Embryonic facial prominence (tissue), 1 donor: ENCODE measurements around the gene HIRA.
"Not testable (repeated sequence)": the region's sequence is repeated elsewhere in the genome, so short reads cannot be mapped to it uniquely, and the experiment has no call there.

Experiments used
- DNase-seq: peaks from one replicate; pipeline ENCODE4 v3.0.0-alpha.2; 2016; ENCODE audit errors: extremely low spot score

The HIRA gene

GRCh38 chr22:19356708-19357269, 74.7 kb downstream of the HIRA start:
- no peak for DNase-seq

DNA sequence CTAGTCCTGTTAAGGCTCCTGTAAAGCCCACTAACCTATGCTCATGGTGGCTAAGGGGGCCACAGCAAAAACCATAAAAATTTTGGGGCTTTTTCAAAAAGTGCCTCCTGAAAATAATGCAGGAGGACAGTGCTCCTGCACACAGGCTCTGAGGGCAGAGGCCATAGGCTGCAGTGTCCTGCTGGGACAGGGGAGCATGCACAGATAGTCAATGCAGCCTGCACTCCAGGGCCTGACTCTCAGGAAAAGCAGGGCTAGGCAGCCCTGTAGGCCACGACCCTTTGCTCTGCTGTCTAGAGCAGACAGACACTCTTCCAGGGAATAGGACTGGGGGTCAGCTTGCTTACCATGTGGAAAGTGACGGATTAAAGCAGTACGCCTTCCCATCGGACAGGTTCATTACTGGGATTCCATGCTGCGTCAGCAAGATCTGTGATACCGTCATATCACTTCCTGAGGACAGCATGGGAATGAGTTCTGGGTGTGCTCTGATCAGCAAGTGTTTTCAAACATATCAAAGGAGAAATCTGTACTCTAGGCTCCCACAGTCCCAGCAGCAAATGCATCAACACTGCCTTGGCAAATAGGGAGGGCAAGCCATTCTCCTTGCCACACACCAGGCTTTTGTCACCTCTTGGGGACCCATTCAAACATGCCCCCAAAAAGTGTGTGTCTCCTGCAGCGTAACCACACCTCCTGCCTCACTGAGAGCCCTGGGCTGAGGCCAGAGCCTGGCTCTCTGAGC, 75.9 kb downstream of the HIRA start:
- no peak for DNase-seq

DNA sequence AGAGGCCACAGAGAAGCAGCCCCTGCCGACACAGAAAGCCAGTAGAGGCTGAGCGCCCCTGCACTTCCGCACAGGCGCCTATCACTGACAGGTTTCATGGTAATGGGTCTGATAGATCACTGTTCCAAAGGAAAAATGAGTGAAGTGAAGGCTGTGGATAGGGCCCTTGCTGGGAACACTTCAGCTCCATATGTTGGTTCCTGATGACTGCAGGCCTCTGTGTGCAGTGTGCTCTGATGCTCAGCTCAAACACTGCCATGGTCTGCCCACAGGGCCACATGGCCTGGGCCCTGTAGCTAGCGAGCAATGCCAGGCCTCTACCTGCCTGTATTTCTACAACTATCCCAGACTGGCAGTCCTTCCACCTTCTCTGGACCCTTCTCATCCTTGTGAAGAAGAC, 77.3 kb downstream of the HIRA start:
- DNase-seq = no peak

DNA sequence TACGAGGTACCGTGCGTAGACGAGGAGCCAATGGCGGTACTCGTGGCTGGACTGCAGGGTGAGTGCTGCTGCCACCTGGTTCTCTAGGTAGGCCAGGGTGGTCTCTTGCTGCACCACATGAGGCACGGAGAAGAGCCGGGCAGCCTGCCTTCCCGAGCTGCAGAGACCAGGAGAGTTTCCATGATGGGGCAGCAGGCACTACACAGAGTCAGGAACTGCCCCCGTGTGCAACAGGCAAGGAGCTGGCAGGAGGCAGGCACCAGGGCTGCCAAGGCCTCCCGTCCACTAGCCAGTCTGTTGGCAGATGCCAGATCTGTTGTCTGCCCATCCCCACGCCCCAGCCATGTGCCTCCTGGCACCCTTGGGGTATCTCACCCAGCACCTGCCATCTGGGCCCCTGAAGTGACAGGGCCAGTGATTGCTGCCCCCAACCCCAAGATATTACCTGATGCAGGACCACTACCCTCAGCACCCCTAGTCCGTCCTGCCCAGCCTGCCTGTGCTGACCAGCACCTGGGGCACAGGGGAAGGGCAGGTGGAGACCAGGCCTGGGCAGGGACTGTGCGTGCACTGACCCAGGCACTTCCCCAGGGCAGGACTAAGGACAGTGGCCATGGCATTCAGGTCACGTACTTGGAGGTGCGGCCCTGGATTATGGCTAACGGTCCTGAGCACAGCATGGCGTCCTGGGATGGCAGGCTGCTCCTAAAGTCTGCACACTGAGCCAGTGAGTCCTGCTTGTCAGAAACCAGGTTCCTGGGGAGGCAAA, 78.0 kb downstream of the HIRA start:
- DNase-seq = no peak

DNA sequence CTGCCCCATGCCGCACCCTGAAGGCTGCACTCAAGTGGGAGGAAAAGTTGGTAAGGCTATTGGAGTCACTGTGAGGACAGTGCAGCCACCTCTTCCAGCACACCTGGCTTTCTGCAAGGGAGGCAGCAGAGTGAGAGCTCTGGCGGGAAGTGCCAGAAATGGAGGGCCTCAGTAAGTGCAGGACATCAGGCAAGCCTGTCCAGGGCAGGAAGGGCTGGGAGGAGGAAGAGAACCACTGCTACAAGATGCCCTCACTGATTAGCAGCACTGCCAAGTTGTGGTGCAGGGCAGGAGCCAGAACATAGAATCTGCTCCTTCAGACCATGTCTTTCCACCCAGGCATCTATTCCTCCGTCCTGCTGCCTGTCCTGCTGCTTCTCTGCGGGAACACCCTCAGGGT, 78.8 kb downstream of the HIRA start:
- DNase-seq = no peak

DNA sequence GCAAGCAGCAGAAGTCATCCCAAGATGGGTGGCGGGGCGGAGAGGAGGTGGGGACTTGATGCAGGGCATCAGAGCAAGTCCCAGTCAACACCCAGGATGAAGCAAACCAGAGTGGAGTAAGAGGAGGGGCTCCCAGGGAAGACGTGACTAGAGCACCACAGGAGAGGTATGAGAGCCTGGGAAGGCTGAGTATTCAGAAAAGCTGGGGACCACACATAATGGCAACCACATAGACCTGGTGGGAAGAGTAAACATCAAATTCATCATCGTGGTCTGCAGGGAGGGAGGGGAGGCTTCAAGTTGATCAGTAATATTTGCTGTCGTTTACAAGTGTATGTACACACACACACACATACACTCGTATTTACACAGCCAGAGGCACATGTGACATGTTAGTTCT, 79.3 kb downstream of the HIRA start:
- DNase-seq = no peak

DNA sequence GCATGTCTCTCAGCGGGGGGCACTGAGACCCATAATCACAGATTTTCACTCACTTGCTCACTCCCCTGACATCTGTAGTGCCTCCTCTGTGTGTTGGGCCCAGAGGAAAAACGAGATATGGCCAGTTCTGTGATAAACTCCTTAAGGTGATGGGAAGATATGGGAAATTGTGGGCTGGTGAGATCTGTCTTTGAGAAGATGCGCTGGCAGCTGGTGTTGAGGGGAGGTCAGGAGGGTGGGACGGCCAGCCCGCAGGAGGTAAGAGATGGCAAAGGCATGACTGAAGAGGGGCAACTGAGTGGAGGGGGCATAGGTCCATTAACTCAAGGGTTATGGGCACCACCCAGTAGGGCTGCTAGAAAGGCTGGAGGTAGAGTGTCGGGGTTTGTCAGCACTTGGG, 79.9 kb downstream of the HIRA start:
- no peak for DNase-seq

GRCh38 chr22:19350947-19351346, 80.6 kb downstream of the HIRA start:
- no peak for DNase-seq

DNA sequence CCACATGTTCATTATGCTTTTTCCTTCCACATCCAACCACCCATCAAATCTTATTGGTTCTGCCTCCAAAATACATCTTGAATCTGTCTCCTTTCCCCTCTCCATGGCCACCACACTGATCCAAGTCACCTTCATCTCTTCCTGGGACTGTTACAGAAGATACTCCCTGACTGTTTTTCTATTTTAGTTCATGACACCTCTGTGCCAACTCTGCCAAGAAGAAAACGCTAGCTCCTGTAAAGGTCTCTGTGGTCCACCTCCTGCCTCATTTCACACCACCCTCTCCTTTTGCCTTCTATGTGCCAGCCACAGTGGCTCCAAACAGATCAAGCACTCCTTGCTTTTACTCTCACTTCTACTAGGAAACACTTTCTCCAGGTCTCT, 81.1 kb downstream of the HIRA start:
- DNase-seq = no peak

GRCh38 chr22:19349778-19350475, 81.6 kb downstream of the HIRA start:
- no peak for DNase-seq

GRCh38 chr22:19346677-19347265, 84.8 kb downstream of the HIRA start:
- DNase-seq = no peak

DNA sequence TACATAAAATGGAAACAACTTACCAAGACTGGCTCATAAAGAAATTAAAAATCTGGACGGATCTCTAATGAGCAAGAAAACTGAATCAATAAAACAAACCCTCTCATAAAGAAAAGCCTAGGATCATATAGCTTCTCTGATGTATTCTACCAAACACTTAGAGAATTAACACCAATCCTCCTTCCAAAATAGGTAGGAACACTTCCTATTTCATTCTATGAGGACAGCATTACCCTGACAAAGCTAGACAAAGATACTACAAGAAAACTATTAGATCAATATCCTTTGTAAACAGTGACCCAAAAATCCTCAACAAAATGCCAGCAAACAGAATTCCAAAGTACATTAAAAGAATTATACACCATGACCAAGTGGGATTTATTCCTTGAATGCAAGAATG, 87.1 kb downstream of the HIRA start:
- DNase-seq = no peak

- DNase-seq = no peak
Observed at GRCh38 chr22:19343470-19343869, 88.1 kb downstream of the HIRA start.

DNA sequence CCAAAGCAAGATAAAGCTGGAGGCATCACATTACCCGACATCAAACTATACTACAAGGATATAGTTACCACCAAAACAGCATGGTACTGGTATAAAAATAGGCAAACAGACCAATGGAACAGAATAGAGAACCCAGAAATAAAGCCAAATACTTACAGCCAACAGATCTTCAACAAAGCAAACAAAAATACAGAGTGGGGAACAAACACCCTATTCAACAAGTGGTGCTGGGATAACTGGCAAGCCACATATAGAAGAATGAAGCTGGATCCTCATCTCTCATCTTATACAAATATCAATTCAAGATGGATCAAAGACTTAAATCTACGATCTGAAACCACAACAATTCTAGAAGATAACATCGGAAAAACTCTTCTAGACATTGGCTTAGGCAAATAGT, 90.0 kb downstream of the HIRA start:
- no peak for DNase-seq

DNA sequence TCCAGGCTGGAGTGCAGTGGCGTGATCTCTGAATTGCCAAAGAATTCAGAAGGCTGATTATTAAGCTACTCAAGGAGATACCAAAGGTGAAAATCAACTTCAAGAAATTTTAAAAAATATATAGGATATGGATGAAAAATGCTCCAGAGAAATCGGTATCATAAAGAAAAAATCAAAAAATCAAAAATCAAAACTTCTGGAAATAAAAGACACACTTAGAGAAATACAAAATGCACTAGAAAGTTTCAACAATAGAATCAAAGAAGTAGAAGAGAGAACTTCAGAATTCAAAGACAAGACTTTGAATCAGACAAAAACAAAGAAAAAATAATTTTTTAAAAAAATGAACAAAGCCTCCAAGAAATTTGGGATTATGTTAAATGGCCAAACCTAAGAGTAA, 94.4 kb downstream of the HIRA start:
- DNase-seq = no peak

- no peak for DNase-seq
Observed at GRCh38 chr22:19336133-19337075, 95.1 kb downstream of the HIRA start.

DNA sequence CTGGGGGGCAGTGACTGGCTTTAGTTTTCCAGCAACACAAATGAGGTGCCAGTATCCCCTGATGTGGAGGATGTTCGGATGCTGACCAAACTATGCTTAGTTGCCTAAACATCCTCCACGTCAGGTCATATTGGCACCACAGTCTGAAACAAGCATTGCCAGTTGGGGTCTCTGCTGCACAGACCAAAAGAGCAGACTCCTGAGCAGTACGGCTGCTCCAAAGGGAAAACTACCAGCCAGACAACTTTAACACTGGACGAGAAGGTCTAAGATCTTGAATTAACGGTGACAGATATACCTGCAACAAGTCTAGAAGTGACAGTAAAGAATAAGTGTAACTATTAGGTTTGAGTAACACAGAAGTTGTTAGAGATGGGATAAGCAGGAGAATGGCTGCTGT, 99.6 kb downstream of the HIRA start:
- no peak for DNase-seq

GRCh38 chr22:19331474-19331873, 100.1 kb downstream of the HIRA start:
- DNase-seq = no peak

DNA sequence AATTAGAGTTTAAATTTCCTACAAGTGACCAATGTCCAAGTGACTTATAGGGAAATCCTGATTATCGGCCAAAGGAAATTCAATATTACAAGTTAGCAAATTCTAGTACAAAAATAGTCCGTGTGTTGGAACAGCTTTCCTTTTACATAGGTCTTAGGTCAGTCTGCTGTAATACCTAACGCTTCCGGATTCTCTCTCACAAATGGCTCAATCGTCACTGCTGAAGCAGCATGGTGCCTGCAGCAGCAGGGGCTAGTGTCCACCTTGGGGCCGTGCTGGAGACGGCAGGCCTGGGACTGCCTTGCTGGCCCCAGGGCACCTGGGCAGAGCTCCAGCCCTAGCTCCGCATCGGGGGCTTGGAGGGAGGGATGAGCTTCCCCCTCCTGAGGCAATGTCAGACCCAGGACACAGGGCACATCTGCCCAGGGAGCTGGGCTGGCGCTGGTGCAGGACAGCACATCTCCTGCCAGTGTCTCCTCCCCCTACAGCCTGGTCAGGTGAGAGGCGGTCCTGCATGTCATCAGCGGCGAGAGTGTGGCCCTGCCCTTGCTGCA, 100.6 kb downstream of the HIRA start:
- DNase-seq = no peak

- DNase-seq = not testable (repeated sequence)
Observed at GRCh38 chr22:19330205-19330604, 101.3 kb downstream of the HIRA start.

DNA sequence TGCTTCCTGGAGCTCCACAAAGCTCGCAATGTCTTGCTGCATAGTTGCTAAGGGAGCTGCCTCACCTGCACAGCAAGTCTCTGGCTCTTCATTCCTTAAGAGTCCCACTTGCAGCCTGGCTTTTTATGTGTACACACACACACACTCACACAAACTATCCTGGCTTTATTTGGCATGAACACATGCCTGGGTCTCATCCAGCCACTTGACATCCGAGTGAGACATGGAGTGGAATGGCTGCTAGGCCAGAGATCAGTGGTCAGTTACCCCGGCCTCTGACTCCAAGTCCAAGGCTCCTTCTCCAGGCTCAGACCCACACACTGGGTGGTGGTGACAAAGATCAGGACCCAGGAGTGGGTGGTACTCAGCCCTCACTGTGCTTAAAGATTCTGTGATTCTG, 102.1 kb downstream of the HIRA start:
- no peak for DNase-seq
